Hepatocyte (in vitro differentiated cells): ENCODE data around the gene RBM47.

Experiments
- EZH2 ChIP-seq: fragments of 200-600 bp; sonication (generic); IDR thresholded peaks from 2 replicates; pipeline ENCODE4 v1.6.1; 2016; ENCODE audit warnings: antibody characterized with exemption, mild to moderate bottlenecking, borderline replicate concordance
- EZH2phosphoT487 ChIP-seq: fragments of 200-600 bp; sonication (generic); IDR thresholded peaks from one replicate; pipeline ENCODE4 v1.6.1; 2018; ENCODE audit warnings: antibody characterized with exemption, mild to moderate bottlenecking, low read depth, moderate library complexity; ENCODE audit not compliant: unreplicated experiment, severe bottlenecking
- TF ChIP-seq, protein P1 (sequence below): fragments of 200-600 bp; sonication (generic); IDR thresholded peaks from 2 replicates; pipeline ENCODE4 v1.5.1; 2016; ENCODE audit warnings: antibody characterized with exemption, mild to moderate bottlenecking; ENCODE audit not compliant: poor library complexity

- TF ChIP-seq, protein P1, sequence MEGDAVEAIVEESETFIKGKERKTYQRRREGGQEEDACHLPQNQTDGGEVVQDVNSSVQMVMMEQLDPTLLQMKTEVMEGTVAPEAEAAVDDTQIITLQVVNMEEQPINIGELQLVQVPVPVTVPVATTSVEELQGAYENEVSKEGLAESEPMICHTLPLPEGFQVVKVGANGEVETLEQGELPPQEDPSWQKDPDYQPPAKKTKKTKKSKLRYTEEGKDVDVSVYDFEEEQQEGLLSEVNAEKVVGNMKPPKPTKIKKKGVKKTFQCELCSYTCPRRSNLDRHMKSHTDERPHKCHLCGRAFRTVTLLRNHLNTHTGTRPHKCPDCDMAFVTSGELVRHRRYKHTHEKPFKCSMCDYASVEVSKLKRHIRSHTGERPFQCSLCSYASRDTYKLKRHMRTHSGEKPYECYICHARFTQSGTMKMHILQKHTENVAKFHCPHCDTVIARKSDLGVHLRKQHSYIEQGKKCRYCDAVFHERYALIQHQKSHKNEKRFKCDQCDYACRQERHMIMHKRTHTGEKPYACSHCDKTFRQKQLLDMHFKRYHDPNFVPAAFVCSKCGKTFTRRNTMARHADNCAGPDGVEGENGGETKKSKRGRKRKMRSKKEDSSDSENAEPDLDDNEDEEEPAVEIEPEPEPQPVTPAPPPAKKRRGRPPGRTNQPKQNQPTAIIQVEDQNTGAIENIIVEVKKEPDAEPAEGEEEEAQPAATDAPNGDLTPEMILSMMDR, result no peak
- TF ChIP-seq EZH2phosphoT487 (no peak), EZH2 (no peak)
Observed at GRCh38 chr4:40601641-40602040, 28.0 kb downstream of the RBM47 start.
